SK-N-SH (cell line): ENCODE measurements around the gene NCKAP5L.

Source experiments
- CTCF ChIP-seq: fragments of 200-600 bp; sonication (generic); IDR thresholded peaks from 2 replicates; pipeline ENCODE4 v1.6.1; 2017; ENCODE audit warnings: antibody characterized with exemption, mild to moderate bottlenecking, moderate library complexity
- EZH2phosphoT487 ChIP-seq: fragments of 200-600 bp; sonication (generic); IDR thresholded peaks from 2 replicates; pipeline ENCODE4 v1.6.1; 2017; ENCODE audit warnings: low read depth, mixed run types, mild to moderate bottlenecking, antibody characterized with exemption, moderate library complexity, borderline replicate concordance
- FOSL2 ChIP-seq: IDR thresholded peaks from 2 replicates; pipeline ENCODE4 v1.4.0; 2012; ENCODE audit warnings: low read depth, mild to moderate bottlenecking, moderate library complexity, borderline replicate concordance
- FOXJ3 ChIP-seq: sonication (generic); formaldehyde crosslinking; IDR thresholded peaks from 2 replicates; pipeline ENCODE4 v1.5.1; 2020; ENCODE audit warnings: mild to moderate bottlenecking, missing genetic modification reagents
- FOXM1 ChIP-seq: IDR thresholded peaks from 2 replicates; pipeline ENCODE4 v1.4.0; 2012; ENCODE audit warnings: low read depth, mild to moderate bottlenecking
- JUND ChIP-seq: IDR thresholded peaks from 2 replicates; pipeline ENCODE4 v1.4.0; 2012
- MAX ChIP-seq: IDR thresholded peaks from 2 replicates; pipeline ENCODE4 v1.4.0; 2012; ENCODE audit warnings: low read depth
- MEF2A ChIP-seq: IDR thresholded peaks from 2 replicates; pipeline ENCODE4 v1.4.0; 2012; ENCODE audit warnings: low read depth, borderline replicate concordance
- POLR2AphosphoS5 ChIP-seq: IDR thresholded peaks from 2 replicates; pipeline ENCODE4 v1.6.1; 2012; ENCODE audit warnings: low read depth, low read length
- REST ChIP-seq: IDR thresholded peaks from 2 replicates; pipeline ENCODE4 v1.6.1; 2012; ENCODE audit warnings: mild to moderate bottlenecking, low read depth, low read length, moderate library complexity
- RFX5 ChIP-seq: IDR thresholded peaks from 2 replicates; pipeline ENCODE4 v1.6.1; 2012; ENCODE audit warnings: mild to moderate bottlenecking, improper control_type of control experiment, low read length
- TAF1 ChIP-seq: IDR thresholded peaks from 2 replicates; pipeline ENCODE4 v1.6.1; 2012; ENCODE audit warnings: low read depth, mild to moderate bottlenecking, low read length, moderate library complexity, borderline replicate concordance

- no peak for TF ChIP-seq EZH2phosphoT487
- no peak for TF ChIP-seq MAX
- no peak for TF ChIP-seq POLR2AphosphoS5
- no peak for TF ChIP-seq FOXM1
- no peak for TF ChIP-seq CTCF
- no peak for TF ChIP-seq FOSL2
- TF ChIP-seq TAF1: no peak
- no peak for TF ChIP-seq RFX5
- TF ChIP-seq MEF2A: no peak
- TF ChIP-seq REST: no peak
- TF ChIP-seq JUND: no peak
- no peak for TF ChIP-seq FOXJ3 (CRISPR knock-in tag)
Observed at GRCh38 chr12:49792976-49793580, 35.1 kb downstream of the NCKAP5L start.
